ENCODE measurements around the gene RSBN1. TPM values are rescaled to one million over a fixed set of nuclear protein-coding genes. Genes with fewer than 3 reads are reported as not detected.
A peak's percentile ranks its signal among the peaks of the same experiment; 100 is the strongest.

Gene RSBN1
- total and polyA plus RNA-seq, 9 of the 15 experiments (the other 6 are each of a cell fraction or from before 2014, with no cell fraction given), result 4.5 to 24.3 (median 13.0) TPM

DNA sequence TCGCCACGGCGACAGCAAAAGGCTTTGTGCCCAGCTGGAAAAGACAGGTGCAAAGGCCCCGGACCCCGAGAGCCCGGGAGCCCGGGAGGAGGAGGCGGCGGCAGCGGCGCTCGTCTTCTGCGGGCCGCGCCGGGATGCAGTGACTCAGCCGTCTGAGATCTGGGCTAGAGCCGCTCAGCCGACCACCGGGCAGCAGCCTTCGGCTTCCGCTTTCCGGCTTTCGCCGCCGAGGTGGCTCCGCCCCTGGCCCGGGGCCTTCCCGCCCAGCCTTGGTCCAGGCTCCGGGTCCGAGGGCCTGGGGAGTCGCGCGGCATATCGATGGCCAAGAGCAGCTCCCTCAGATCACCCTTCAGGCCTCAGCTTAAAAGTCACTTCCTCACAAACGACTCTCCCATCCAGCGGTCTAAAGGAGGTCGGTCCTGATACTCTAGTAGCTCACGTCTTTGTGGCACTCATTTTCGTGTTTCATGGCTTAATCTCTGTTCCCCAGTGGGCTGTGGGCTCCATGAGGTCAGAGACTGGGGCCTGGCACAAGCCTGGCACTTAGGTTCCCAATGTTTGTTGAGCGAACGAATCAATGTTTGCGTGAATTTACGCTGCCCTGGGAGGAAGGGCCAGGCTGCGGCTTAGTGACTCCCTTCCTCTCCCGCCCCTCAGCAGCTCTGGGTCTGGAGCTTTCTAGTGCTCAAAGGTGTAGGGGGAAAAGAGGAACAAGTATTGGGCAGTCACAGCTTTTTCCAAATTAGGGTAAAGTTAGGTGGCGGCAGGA, 52.8 kb downstream of the RSBN1 start, which contains the start of gene PHTF1 (continued):
- TF ChIP-seq, protein P1, sequence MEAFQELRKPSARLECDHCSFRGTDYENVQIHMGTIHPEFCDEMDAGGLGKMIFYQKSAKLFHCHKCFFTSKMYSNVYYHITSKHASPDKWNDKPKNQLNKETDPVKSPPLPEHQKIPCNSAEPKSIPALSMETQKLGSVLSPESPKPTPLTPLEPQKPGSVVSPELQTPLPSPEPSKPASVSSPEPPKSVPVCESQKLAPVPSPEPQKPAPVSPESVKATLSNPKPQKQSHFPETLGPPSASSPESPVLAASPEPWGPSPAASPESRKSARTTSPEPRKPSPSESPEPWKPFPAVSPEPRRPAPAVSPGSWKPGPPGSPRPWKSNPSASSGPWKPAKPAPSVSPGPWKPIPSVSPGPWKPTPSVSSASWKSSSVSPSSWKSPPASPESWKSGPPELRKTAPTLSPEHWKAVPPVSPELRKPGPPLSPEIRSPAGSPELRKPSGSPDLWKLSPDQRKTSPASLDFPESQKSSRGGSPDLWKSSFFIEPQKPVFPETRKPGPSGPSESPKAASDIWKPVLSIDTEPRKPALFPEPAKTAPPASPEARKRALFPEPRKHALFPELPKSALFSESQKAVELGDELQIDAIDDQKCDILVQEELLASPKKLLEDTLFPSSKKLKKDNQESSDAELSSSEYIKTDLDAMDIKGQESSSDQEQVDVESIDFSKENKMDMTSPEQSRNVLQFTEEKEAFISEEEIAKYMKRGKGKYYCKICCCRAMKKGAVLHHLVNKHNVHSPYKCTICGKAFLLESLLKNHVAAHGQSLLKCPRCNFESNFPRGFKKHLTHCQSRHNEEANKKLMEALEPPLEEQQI (IDR thresholded peaks at IDR 0.05), result 0 out of 2 replicates have a peak, but pooled peaks have one; percentile 29
- TF ChIP-seq ZNF444 (CRISPR knock-in tag; IDR thresholded peaks at IDR 0.05) (no peak), TBP (optimal IDR thresholded peaks at IDR 0.05; ENCODE audit: low read depth, low read length) (peak; percentile 88), TOE1 (IDR thresholded peaks at IDR 0.05; ENCODE audit: borderline replicate concordance) (peak; percentile 48; the same call in 1 of the 2 replicates), TOE1 (CRISPR knock-in tag; IDR thresholded peaks at IDR 0.05; ENCODE audit: borderline replicate concordance, low read depth) (0 out of 2 replicates have a peak, but pooled peaks have one; percentile 5), SMARCC2 (IDR thresholded peaks at IDR 0.05; ENCODE audit: low read depth) (0 out of 2 replicates have a peak, but pooled peaks have one; percentile 23)
- TF ChIP-seq, protein P2, sequence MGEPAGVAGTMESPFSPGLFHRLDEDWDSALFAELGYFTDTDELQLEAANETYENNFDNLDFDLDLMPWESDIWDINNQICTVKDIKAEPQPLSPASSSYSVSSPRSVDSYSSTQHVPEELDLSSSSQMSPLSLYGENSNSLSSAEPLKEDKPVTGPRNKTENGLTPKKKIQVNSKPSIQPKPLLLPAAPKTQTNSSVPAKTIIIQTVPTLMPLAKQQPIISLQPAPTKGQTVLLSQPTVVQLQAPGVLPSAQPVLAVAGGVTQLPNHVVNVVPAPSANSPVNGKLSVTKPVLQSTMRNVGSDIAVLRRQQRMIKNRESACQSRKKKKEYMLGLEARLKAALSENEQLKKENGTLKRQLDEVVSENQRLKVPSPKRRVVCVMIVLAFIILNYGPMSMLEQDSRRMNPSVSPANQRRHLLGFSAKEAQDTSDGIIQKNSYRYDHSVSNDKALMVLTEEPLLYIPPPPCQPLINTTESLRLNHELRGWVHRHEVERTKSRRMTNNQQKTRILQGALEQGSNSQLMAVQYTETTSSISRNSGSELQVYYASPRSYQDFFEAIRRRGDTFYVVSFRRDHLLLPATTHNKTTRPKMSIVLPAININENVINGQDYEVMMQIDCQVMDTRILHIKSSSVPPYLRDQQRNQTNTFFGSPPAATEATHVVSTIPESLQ (CRISPR knock-in tag; IDR thresholded peaks at IDR 0.05), result peak; percentile 82; the same call in 1 of the 2 replicates
- TF ChIP-seq, protein P3, sequence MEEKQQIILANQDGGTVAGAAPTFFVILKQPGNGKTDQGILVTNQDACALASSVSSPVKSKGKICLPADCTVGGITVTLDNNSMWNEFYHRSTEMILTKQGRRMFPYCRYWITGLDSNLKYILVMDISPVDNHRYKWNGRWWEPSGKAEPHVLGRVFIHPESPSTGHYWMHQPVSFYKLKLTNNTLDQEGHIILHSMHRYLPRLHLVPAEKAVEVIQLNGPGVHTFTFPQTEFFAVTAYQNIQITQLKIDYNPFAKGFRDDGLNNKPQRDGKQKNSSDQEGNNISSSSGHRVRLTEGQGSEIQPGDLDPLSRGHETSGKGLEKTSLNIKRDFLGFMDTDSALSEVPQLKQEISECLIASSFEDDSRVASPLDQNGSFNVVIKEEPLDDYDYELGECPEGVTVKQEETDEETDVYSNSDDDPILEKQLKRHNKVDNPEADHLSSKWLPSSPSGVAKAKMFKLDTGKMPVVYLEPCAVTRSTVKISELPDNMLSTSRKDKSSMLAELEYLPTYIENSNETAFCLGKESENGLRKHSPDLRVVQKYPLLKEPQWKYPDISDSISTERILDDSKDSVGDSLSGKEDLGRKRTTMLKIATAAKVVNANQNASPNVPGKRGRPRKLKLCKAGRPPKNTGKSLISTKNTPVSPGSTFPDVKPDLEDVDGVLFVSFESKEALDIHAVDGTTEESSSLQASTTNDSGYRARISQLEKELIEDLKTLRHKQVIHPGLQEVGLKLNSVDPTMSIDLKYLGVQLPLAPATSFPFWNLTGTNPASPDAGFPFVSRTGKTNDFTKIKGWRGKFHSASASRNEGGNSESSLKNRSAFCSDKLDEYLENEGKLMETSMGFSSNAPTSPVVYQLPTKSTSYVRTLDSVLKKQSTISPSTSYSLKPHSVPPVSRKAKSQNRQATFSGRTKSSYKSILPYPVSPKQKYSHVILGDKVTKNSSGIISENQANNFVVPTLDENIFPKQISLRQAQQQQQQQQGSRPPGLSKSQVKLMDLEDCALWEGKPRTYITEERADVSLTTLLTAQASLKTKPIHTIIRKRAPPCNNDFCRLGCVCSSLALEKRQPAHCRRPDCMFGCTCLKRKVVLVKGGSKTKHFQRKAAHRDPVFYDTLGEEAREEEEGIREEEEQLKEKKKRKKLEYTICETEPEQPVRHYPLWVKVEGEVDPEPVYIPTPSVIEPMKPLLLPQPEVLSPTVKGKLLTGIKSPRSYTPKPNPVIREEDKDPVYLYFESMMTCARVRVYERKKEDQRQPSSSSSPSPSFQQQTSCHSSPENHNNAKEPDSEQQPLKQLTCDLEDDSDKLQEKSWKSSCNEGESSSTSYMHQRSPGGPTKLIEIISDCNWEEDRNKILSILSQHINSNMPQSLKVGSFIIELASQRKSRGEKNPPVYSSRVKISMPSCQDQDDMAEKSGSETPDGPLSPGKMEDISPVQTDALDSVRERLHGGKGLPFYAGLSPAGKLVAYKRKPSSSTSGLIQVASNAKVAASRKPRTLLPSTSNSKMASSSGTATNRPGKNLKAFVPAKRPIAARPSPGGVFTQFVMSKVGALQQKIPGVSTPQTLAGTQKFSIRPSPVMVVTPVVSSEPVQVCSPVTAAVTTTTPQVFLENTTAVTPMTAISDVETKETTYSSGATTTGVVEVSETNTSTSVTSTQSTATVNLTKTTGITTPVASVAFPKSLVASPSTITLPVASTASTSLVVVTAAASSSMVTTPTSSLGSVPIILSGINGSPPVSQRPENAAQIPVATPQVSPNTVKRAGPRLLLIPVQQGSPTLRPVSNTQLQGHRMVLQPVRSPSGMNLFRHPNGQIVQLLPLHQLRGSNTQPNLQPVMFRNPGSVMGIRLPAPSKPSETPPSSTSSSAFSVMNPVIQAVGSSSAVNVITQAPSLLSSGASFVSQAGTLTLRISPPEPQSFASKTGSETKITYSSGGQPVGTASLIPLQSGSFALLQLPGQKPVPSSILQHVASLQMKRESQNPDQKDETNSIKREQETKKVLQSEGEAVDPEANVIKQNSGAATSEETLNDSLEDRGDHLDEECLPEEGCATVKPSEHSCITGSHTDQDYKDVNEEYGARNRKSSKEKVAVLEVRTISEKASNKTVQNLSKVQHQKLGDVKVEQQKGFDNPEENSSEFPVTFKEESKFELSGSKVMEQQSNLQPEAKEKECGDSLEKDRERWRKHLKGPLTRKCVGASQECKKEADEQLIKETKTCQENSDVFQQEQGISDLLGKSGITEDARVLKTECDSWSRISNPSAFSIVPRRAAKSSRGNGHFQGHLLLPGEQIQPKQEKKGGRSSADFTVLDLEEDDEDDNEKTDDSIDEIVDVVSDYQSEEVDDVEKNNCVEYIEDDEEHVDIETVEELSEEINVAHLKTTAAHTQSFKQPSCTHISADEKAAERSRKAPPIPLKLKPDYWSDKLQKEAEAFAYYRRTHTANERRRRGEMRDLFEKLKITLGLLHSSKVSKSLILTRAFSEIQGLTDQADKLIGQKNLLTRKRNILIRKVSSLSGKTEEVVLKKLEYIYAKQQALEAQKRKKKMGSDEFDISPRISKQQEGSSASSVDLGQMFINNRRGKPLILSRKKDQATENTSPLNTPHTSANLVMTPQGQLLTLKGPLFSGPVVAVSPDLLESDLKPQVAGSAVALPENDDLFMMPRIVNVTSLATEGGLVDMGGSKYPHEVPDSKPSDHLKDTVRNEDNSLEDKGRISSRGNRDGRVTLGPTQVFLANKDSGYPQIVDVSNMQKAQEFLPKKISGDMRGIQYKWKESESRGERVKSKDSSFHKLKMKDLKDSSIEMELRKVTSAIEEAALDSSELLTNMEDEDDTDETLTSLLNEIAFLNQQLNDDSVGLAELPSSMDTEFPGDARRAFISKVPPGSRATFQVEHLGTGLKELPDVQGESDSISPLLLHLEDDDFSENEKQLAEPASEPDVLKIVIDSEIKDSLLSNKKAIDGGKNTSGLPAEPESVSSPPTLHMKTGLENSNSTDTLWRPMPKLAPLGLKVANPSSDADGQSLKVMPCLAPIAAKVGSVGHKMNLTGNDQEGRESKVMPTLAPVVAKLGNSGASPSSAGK (IDR thresholded peaks at IDR 0.05), result peak; percentile 31; the same call in 1 of the 2 replicates
